ENCODE data around the gene WHRN. TPM values are rescaled to one million over a fixed set of nuclear protein-coding genes. Genes with fewer than 3 reads are reported as not detected.
A peak's percentile ranks its signal among the peaks of the same experiment; 100 is the strongest.

WHRN gene
- total RNA-seq, 2 donors from 2014 or later, result 6.1 to 7.0 TPM

GRCh38 chr9:114460513-114461199, 44.6 kb downstream of the WHRN start:
- intact Hi-C loops (cut with DNase I, micrococcal nuclease), result no loop called here
- DNase-seq (no peak), ATAC-seq (peak; percentile 81)

- DNase-seq (no peak), ATAC-seq (no peak)
- intact Hi-C loops (cut with DNase I, micrococcal nuclease), result no loop called here
Measured at GRCh38 chr9:114459464-114459863, 45.8 kb downstream of the WHRN start.

GRCh38 chr9:114456929-114457328, 48.3 kb downstream of the WHRN start:
- ATAC-seq (no peak), DNase-seq (no peak)
- intact Hi-C loops (cut with DNase I, micrococcal nuclease), result no loop called here

GRCh38 chr9:114454652-114455051, 50.6 kb downstream of the WHRN start:
- intact Hi-C loops (cut with DNase I, micrococcal nuclease), result no loop called here
- ATAC-seq (peak; percentile 32), DNase-seq (no peak)

GRCh38 chr9:114452219-114453165, 52.8 kb downstream of the WHRN start:
- intact Hi-C loops (cut with DNase I, micrococcal nuclease), result no loop called here
- DNase-seq (peak; percentile 46 to 48), ATAC-seq (peak; percentile 87)

GRCh38 chr9:114451707-114452031, 53.6 kb downstream of the WHRN start:
- no peak for ATAC-seq
- intact Hi-C loops (cut with DNase I, micrococcal nuclease), result no loop called here
- no peak for DNase-seq

GRCh38 chr9:114450833-114451706, 54.2 kb downstream of the WHRN start:
- DNase-seq (no peak), ATAC-seq (no peak)
- intact Hi-C loops (cut with DNase I, micrococcal nuclease), result no loop called here

GRCh38 chr9:114450181-114450580, 55.1 kb downstream of the WHRN start:
- ATAC-seq, result no peak
- intact Hi-C loops (cut with DNase I, micrococcal nuclease), result no loop called here

GRCh38 chr9:114449236-114449635, 56.0 kb downstream of the WHRN start:
- intact Hi-C loops (cut with DNase I, micrococcal nuclease), result no loop called here
- DNase-seq (no peak), ATAC-seq (no peak)

More at GRCh38 chr9:114450181-114450580, 55.1 kb downstream of the WHRN start:
- DNase-seq, result no peak

GRCh38 chr9:114448706-114449105, 56.6 kb downstream of the WHRN start:
- ATAC-seq (no peak), DNase-seq (no peak)
- intact Hi-C loops (cut with DNase I, micrococcal nuclease), result no loop called here

- no peak for ATAC-seq
- no peak for DNase-seq
- intact Hi-C loops (cut with DNase I, micrococcal nuclease), result no loop called here
Measured at GRCh38 chr9:114446672-114447450, 58.4 kb downstream of the WHRN start.

GRCh38 chr9:114446036-114446435, 59.2 kb downstream of the WHRN start:
- DNase-seq (no peak), ATAC-seq (no peak)
- intact Hi-C loops (cut with DNase I, micrococcal nuclease), result no loop called here

GRCh38 chr9:114445616-114446015, 59.7 kb downstream of the WHRN start:
- ATAC-seq, result no peak

GRCh38 chr9:114442022-114442421, 63.3 kb downstream of the WHRN start:
- intact Hi-C loops (cut with DNase I, micrococcal nuclease), result no loop called here
- ATAC-seq (no peak), DNase-seq (no peak)

More at GRCh38 chr9:114445616-114446015, 59.7 kb downstream of the WHRN start:
- intact Hi-C loops (cut with DNase I, micrococcal nuclease), result no loop called here
- DNase-seq, result no peak

GRCh38 chr9:114437401-114437893, 67.8 kb downstream of the WHRN start:
- ATAC-seq (no peak), DNase-seq (no peak)
- intact Hi-C loops (cut with DNase I, micrococcal nuclease), result no loop called here

GRCh38 chr9:114434878-114435311, 70.4 kb downstream of the WHRN start:
- ATAC-seq (peak; percentile 62), DNase-seq (no peak)
- intact Hi-C loops (cut with DNase I, micrococcal nuclease), result no loop called here

- ATAC-seq (no peak), DNase-seq (no peak)
Measured at GRCh38 chr9:114433720-114434255, 71.5 kb downstream of the WHRN start.

GRCh38 chr9:114433086-114433485, 72.2 kb downstream of the WHRN start:
- DNase-seq (no peak), ATAC-seq (no peak)
- intact Hi-C loops (cut with DNase I, micrococcal nuclease), result no loop called here

More at GRCh38 chr9:114433720-114434255, 71.5 kb downstream of the WHRN start:
- intact Hi-C loops (cut with DNase I, micrococcal nuclease), result no loop called here

Measured in left colon (tissue), 2 donors.